Lung (tissue), 12 donors: ENCODE data around the gene ACOT7. TPM values are rescaled to one million over a fixed set of nuclear protein-coding genes. Genes with fewer than 3 reads are reported as not detected.
A peak's percentile ranks its signal among the peaks of the same experiment; 100 is the strongest.

Source experiments
- ATAC-seq: fragments of 200-7000 bp; cut with Tn5 transposase; one replicate; pipeline ENCODE4 v1.9.1; 2020; ENCODE audit warnings: moderate number of reproducible peaks; ENCODE audit not compliant: insufficient read depth, low FRiP score
- DNase-seq, 3 donors: peaks; one replicate each; pipeline ENCODE4 v3.0.0-alpha.2; 2013 to 2017
- H3K27ac ChIP-seq, 2 donors: one replicate each; pipeline ENCODE4 v1.5.1; 2013; ENCODE audit warnings: mild to moderate bottlenecking in 2 of 2, moderate library complexity in 2 of 2, control low read depth in 1 of 2, inconsistent platforms in 1 of 2, low read depth in 1 of 2, low read length in 1 of 2
- H3K27me3 ChIP-seq, 3 donors: one replicate each; pipeline ENCODE4 v1.5.1; 2013; ENCODE audit warnings: low read length in 2 of 3; ENCODE audit not compliant: control insufficient read depth in 3 of 3, insufficient read depth in 3 of 3
- H3K36me3 ChIP-seq, 4 donors: one replicate each; pipeline ENCODE4 v1.5.1; 2013; ENCODE audit warnings: low read length in 4 of 4, mild to moderate bottlenecking in 1 of 4, moderate library complexity in 1 of 4; ENCODE audit not compliant: control insufficient read depth in 4 of 4, insufficient read depth in 4 of 4
- H3K4me1 ChIP-seq, 5 donors: one replicate each; pipeline ENCODE4 v1.5.1; 2013; ENCODE audit warnings: low read length in 5 of 5, mild to moderate bottlenecking in 2 of 5, moderate library complexity in 1 of 5; ENCODE audit not compliant: control insufficient read depth in 5 of 5, insufficient read depth in 5 of 5
- H3K4me3 ChIP-seq: one replicate; pipeline ENCODE4 v1.5.1; 2013; ENCODE audit warnings: mild to moderate bottlenecking, control low read depth, moderate library complexity
- H3K9ac ChIP-seq, 2 donors: one replicate each; pipeline ENCODE4 v1.5.1; 2013; ENCODE audit warnings: low read length in 2 of 2, control low read depth in 1 of 2; ENCODE audit not compliant: insufficient read depth in 1 of 2
- H3K9me3 ChIP-seq, 4 donors: one replicate each; pipeline ENCODE4 v1.5.1; 2013; ENCODE audit warnings: low read length in 3 of 4, mild to moderate bottlenecking in 1 of 4, moderate library complexity in 1 of 4; ENCODE audit not compliant: control insufficient read depth in 4 of 4, insufficient read depth in 3 of 4
- CTCF ChIP-seq: IDR thresholded peaks from 2 replicates; pipeline ENCODE4 v1.5.1; 2012; ENCODE audit warnings: mild to moderate bottlenecking; ENCODE audit errors: control extremely low read depth, extremely low read depth
- WGBS, 2 donors: extraction: QIAGEN DNeasy Blood & Tissue Kit; methylation state at CpG; one replicate each; pipeline ENCODE4 v1.1.7; 2013; 5-methylcytosine and 5-hydroxymethylcytosine counted together
- polyA plus RNA-seq, 2 donors: library from polyadenylated mRNA; stranded (reverse); fragments of 200-250 nt; gene quantifications; one replicate each; pipeline ENCODE4 v1.2.1, GENCODE V29; 2013
- total RNA-seq, 2 donors: library from RNA; depleted of rRNA in 1 of 2; stranded (reverse); fragments of >200 nt in 1 of 2; gene quantifications; one replicate each; pipeline ENCODE4 v1.2.1, GENCODE V29; 2014 to 2021
- donor health status: control.
- donor health status: control.
- donor health status: Bipolar disorder and iron deficiency.
- donor health status: healthy.
- donor health status: DM: yes; HTN: yes; CAD: no.

Gene ACOT7
- total and polyA plus RNA-seq, 4 donors, result 8.8 to 37.4 (median 23.1) TPM

DNA sequence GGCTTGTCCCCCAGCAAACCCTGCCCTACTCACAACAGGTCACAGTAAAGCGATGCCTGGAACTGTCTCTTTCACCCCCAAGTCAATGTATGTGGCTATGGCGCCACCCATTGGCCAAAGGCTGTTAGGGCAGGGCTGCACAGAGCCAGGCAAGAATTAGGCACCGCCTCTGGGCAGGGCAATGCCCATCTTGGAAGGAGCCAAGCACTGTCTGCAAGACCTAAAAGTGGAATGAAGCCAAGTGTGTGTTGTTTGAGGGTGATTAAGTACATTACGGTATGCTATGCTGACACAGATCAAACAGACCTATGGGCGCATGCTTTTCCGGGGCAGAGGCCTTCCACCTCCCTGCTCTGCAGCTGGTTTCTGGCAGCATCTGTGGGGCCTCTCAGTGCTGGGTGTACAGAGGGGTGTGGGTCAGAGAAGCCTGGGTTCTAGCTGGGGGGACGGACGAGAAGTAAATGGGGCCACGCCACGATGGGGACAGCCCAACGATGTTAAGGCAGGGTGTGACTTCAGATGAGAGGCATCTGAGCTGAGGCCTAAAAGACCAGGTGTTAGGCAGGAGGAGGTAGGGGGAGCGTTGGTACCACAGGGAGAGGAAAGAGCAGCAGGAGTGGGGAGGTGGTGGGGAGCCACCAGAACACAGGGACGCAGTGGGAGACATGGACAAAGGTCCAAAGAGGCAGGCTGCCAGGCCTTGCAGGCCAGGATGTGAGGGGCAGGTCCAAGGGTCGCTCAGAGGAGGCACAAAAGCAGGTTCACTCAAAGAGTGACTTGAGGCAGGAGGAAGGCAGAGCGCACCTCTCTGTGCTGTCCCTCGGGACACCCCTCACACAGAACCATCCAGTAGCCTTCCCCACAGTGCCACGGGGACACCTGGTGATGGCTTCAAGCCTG lies 49.8 kb downstream of the ACOT7 start:
- ATAC-seq, result peak; percentile 80

DNA sequence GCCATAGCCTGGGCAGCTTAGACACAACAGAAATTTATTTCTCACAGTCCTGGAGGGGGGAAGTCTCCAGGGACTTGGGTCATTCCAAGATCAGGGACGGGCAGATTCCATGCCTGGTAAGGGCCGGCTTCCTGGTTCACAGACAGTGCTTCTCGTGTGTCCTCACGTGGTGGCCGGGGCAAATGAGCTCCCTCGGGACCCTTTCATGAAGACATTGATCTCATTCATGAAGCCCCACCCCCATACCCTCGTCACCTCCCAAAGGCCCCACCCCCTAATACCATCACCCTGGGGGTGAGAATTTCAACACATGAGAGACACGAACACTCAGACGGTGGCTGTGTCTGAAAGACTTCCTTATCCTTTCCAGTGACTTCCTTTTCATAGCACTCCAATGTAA lies 51.5 kb downstream of the ACOT7 start:
- ATAC-seq (no peak), DNase-seq (no peak)
- Histone ChIP-seq H3K4me3 (no peak overlapping the region), H3K36me3 (peaks cover 0 to 3% (median 0%) of the 10 kb centered on the region in 4 donors), H3K27me3 (no peaks in the 10 kb centered on the region), H3K9me3 (no peaks in the 10 kb centered on the region), H3K9ac (no peak overlapping the region), H3K27ac (no peak overlapping the region), H3K4me1 (no peaks in the 10 kb centered on the region)
- 67 to 73% methylated on average over 9 of the region's 9 CpGs for WGBS, 2 donors
- no peak for TF ChIP-seq CTCF

More for the DNA sequence above, 49.8 kb downstream of the ACOT7 start:
- Histone ChIP-seq H3K9me3 (no peaks in the 10 kb centered on the region), H3K36me3 (peaks cover 0 to 3% (median 0%) of the 10 kb centered on the region in 4 donors), H3K27me3 (no peaks in the 10 kb centered on the region), H3K4me1 (peaks cover 0 to 8% (median 0%) of the 10 kb centered on the region in 5 donors), H3K27ac (no peak overlapping the region), H3K4me3 (no peak overlapping the region), H3K9ac (no peak overlapping the region)
- DNase-seq, result peak; percentile 75 to 82 (median 80)
- 72 to 77% methylated on average over 17 of the region's 17 CpGs for WGBS, 2 donors
- TF ChIP-seq CTCF, result peak; percentile 69

GRCh38 chr1:6338695-6339094 lies 54.9 kb downstream of the ACOT7 start:
- Histone ChIP-seq H3K36me3 (peaks cover 0 to 3% (median 0%) of the 10 kb centered on the region in 4 donors), H3K9ac (no peak overlapping the region), H3K4me1 (no peaks in the 10 kb centered on the region), H3K27ac (no peak overlapping the region), H3K4me3 (no peak overlapping the region), H3K9me3 (no peaks in the 10 kb centered on the region), H3K27me3 (no peaks in the 10 kb centered on the region)
- DNase-seq (no peak), ATAC-seq (no peak)
- 83 to 86% methylated on average over 6 to 7 of the region's 7 CpGs for WGBS, 2 donors
- TF ChIP-seq CTCF, result no peak
